GM10847 (cell line): ENCODE results near the gene EPHX1.

Experiments
- POLR2A ChIP-seq: IDR thresholded peaks from 2 replicates; pipeline ENCODE4 v1.6.1; 2011; ENCODE audit not compliant: insufficient read length; ENCODE audit errors: extremely low read depth

Gene EPHX1

DNA sequence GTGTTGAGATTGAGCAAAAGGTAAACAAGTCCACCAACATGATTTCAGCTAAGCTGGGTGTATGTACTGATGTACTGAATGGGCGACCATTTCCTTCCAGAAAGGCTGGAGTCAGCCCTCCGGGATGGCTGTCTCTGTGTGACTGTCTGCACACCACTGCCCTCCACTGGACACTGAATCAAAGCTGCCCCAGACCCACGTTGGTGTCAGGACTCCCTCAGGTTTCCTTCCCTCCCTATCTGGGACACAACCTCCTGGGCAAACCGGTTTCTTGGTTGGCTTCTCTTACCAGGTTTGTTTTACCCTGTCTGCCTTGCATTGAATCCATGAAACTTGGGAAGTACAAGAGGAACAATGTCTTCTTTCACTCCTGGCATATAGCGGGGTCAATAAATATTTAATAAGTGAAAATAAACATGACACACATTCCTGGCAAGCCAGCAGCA is 37.6 kb upstream of the EPHX1 start:
- no peak for TF ChIP-seq POLR2A

GRCh38 chr1:225772848-225773247 is 37.1 kb upstream of the EPHX1 start:
- no peak for TF ChIP-seq POLR2A

- TF ChIP-seq POLR2A: no peak
Measured at GRCh38 chr1:225774281-225775147, 35.4 kb upstream of the EPHX1 start.

DNA sequence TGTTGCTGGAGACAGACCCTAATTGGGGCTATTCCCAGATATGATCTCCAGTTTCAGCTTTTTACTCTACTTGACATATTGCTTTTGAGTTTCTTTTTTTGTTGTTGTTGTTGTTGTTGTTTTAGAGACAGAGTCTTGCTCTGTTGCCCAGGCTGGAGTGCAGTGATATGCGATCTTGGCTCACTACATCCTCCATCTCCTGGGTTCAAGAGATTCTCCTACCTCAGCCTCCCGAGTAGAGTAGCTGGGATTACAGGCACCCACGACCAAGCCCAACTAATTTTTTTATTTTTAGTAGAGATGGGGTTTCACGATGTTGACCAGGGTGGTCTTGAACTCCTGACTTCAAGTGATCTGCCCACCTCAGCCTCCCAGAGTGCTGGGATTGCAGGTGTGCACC is 33.6 kb upstream of the EPHX1 start:
- no peak for TF ChIP-seq POLR2A

- no peak for TF ChIP-seq POLR2A
Measured at GRCh38 chr1:225777058-225777582, 32.8 kb upstream of the EPHX1 start.

- TF ChIP-seq POLR2A: peak; percentile 35
Measured at GRCh38 chr1:225777583-225778336, 32.2 kb upstream of the EPHX1 start, which contains the start of gene SRP9. Gene SRP9 (plus strand): TSS chr1:225777826. CDS start chr1:225777941, 115 bp downstream.

DNA sequence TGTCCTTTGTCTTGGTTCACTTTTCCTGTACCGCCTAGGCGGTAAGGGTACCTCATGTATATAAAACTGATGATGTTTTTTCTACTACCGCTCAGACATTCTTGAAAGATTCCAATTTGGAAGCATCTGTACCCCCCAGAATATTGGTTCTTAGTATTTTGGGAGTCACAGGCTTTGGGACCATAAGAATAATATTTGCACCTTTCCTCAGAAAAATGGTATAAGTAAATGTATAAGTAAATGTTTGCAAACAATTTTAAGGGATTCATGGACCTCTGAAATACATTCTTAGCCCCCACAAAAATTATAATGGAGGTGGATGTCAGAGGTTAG is 31.6 kb upstream of the EPHX1 start:
- TF ChIP-seq POLR2A: no peak

- no peak for TF ChIP-seq POLR2A
Measured at GRCh38 chr1:225780134-225780533, 29.8 kb upstream of the EPHX1 start.

- TF ChIP-seq POLR2A: no peak
Measured at GRCh38 chr1:225780630-225781029, 29.3 kb upstream of the EPHX1 start.

GRCh38 chr1:225794954-225795353 is 15.0 kb upstream of the EPHX1 start:
- no peak for TF ChIP-seq POLR2A

DNA sequence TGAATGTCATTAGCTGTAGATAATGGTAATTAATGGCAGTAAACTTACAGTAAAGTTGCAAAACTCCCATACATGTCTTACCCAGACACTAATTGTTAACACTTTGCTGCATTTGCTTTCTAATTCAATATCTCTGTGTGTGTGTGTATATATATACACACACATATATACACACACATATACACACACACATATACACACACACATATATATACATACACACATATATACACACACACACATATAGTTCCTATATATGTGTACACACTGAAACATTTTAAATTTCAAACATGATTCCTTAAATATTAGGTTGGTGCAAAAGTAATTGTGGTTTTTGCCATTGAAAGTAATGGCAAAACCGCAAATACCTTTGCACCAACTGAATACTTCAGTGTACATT is 3.7 kb upstream of the EPHX1 start:
- no peak for TF ChIP-seq POLR2A

- TF ChIP-seq POLR2A: no peak
Measured at GRCh38 chr1:225808136-225808535, 1.8 kb upstream of the EPHX1 start.

GRCh38 chr1:225811622-225812487 is 1.9 kb downstream of the EPHX1 start:
- TF ChIP-seq POLR2A: no peak

- TF ChIP-seq POLR2A: no peak
Measured at GRCh38 chr1:225812488-225813213, 2.7 kb downstream of the EPHX1 start.
